Fibroblast of gingiva (primary cell): ENCODE results near the gene CNOT1.

ENCODE experiments used
- DNase-seq: peaks from one replicate; pipeline ENCODE4 v3.0.0-alpha.2; 2011; ENCODE audit warnings: low read depth

CNOT1 gene

DNA sequence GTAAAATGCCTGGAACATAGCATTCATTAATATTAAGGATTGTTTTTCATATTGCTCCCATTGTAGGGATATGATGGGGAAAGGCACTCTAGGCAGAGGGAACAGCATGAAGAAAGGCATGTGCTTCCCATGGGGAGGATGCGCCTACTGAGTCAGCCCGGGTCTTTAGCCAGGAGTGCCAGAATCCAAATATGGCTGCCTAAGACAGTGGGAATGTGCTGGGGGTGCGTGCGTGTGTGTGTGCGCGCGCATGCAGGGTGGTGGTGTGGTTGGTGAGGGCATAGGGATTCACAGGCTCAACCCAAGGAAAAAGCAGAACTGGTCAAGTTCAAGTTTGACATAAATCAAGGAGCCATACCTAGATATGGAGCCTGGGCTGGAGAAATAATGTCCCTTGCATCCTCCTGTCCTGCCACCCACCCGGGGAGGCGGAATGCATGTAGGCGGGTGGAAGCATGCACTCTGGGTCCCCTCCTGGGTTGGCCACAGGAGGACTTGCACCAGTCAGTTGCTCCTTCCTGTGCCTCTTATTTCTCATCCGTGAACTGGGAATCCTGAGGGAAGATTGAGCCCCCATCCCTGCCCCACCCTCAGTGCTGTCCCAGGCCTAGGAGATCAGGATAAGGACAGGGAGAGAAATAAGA lies 148.3 kb downstream of the CNOT1 start:
- no peak for DNase-seq

DNA sequence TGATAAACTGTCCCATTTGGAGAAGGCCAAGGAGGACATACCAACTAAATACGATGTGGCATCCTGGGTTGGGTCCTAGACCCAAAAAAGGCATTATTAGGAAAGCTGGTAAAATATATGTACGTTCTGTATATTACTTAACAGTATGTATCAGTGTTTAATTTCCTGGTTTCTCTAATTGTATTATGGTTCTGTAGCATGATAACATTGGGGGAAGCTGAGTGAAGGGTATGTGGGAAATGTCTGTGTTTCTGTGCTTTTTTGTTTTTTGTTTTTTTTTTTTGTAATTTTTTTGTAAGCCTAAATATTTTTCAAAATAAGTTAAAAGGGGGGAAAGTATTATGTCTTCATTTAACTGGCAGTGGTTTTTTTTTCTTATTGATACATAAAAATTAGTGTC lies 151.2 kb downstream of the CNOT1 start:
- DNase-seq: no peak

DNA sequence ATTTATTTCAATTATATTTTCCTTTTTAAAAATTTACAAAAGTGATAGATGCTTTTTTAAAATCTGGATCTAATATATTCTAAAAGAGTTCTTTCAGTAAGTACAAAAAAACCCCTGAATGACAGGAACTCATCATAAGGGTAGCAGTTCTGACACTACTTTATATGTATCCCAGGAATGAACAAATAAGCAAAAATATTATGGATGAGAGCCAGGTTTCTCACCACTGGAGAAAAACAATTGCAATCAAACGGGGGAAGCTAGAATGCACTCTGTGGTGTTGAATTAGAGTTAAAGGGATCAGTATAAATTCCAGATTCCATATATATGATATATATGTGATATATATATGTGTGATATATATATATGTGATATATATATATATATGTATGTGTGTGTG lies 152.8 kb downstream of the CNOT1 start:
- no peak for DNase-seq

DNA sequence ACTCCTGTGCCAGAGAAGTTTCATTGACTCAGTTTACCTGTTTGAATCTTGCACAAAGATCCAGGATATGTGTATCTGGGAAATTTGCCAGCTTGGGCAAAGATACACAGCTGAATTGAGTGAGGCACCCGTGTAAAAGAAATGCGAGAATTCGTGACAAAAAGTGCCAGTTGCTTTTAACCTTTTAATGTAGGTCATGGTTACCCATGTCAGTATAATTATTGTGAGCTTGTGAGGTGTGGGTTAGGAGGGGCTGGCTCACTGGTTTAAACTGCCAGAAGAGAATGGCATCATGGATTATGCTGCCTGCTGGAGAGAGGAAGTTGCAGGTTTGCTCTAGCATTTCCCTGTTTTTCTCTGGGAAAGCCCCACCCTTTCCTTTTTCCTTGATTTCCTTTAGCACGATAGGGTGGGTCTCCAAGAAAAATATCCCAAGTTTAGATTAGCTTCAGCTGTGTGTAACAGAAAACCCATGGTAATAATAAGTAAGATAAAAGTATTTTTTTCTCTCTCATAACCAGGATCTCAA lies 154.5 kb downstream of the CNOT1 start:
- no peak for DNase-seq

DNA sequence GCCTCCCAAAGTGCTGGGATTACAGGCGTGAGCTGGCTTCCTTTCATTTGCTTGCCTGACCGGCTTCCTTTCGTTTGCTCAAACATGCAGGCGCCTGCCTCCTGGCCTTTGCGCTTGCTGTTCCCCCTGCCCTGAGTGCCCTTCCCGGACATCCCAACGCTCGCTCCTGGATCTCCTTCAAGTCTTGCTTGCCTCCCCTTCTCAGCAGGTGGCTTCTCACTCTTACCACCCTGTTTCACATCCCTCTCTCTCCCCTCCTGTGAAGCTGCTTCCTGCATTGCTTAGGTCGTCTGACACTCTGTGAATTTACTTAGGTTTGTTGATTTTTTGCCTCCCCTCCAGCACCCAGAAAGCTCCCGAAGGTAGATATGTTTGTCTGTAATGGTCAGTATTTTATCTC lies 155.3 kb downstream of the CNOT1 start:
- DNase-seq: no peak

DNA sequence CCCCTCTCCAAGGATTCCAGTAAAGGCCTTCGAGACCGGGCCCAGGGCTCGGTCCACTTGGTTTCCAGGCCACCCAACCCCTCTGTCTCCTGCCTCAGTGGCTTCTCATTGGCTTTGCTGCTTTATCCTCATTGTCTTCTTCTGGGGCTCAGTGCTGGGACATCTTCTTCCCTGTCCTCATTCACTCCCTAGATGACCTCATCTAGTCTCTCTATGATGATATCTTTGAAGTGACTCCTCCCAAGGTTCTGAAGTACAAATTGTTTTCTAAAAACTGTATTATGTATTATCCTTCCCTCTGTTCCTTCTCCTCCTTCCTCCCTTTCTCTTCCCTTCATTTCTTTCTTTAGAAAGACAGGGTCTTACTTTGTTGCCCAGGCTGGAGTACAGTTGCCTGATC lies 156.8 kb downstream of the CNOT1 start:
- no peak for DNase-seq

DNA sequence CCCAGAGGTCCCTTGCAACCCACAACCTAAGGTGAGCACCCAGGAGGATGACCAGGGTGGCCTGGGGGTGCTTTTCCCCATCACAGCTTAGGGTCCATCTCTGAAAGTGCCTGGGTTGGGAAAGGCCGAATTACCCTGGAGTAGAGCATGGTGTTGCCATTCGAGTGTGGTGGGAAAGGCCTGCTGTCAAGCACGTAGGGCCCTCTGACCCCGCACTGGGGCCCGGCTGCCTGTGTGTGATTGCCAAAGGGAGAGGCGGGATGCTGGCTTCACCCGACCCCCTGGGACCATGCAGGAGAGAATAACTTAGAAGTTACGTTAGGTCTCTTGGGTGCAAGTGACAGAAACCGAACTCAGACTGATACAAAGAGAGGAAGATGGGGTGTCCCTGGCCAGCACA lies 157.4 kb downstream of the CNOT1 start:
- DNase-seq: no peak

DNA sequence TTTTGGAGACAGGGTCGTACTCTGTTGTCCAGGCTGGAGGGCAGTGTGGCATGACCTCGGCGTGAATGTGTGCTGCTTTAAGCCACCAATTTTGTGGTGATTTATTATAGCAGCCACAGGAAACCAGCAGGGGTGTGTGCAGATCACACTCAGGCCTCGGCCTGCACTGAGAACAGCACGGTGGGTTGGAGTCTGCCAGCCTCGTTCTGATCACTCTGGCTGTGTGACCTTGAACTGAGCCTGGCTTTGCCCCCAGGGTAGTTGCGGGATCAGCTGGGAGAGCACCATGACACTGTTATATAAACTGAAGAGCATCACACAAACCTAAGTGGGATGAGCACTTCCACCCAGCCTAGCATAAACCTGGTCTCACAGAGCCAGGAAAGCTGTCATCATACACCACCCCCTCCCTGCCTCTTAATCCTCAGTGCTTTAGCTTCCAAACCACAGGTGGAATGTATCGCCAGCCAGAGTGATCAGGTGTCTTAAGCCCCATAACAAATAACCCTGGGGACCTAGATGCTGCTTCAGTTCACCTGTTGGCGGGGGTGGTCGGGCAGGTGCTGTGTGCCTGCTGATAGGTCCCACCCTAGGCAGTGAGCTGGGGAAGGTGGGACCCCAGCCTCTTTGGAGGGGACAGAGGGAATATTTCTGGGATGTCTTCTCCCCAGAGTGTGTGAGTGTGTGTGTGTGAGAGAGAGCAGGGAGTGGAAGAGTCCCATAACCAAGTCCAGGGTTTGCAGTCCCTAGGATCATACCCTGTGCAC lies 158.2 kb downstream of the CNOT1 start:
- DNase-seq: no peak
